ENCODE results near the gene ABCC8. TPM values are rescaled to one million over a fixed set of nuclear protein-coding genes. Genes with fewer than 3 reads are reported as not detected.

Gene ABCC8
- total RNA-seq, 5 donors from 2014 or later (not counting 1 experiment from before 2014, with no cell fraction given) = not detected

- Mint-ChIP-seq H3K4me3 (no peak overlapping the region), H3K27ac (no peak overlapping the region), H3K27me3 (peaks cover 4 to 9% of the 10 kb centered on the region in 2 donors), H3K4me1 (no peaks in the 10 kb centered on the region), H3K9me3 (no peaks in the 10 kb centered on the region), H3K36me3 (no peaks in the 10 kb centered on the region)
- H3K4me3 ChIP-seq (ENCODE audit: control insufficient read depth in 1 of 2, extremely low read depth in 1 of 2, low read length in 1 of 2) = no peak overlapping the region
- ChIA-PET POLR2A (no interaction called here), CTCF (interaction anchor here (0.6 to 1.0 kb wide), 2 partner anchors 116 to 698 kb away, joined by 3 read pairs; no protein-coding TSS in a partner anchor)
- ATAC-seq (replicated peaks in 1 of 4) = no peak
- WGBS (ENCODE audit: insufficient coverage) = 72% methylated on average over 3 of the region's 7 CpGs
- DNase-seq = no peak
- no peaks in the 10 kb centered on the region for H3K9me3 ChIP-seq
- no peak overlapping the region for H3K27ac ChIP-seq (ENCODE audit: low read length)
- H3K27me3 ChIP-seq (replicated peaks in 1 of 2; ENCODE audit: control insufficient read depth in 2 of 2, extremely low read depth in 1 of 2, insufficient read depth in 2 of 2, low read length in 1 of 2) = peaks cover 0 to 15% of the 10 kb centered on the region in 2 experiments
- H3K36me3 ChIP-seq (ENCODE audit: control insufficient read depth in 2 of 2, extremely low read depth in 1 of 2, insufficient read depth in 1 of 2, low read length in 1 of 2) = no peaks in the 10 kb centered on the region
- no peaks in the 10 kb centered on the region for H3K4me1 ChIP-seq (ENCODE audit: control insufficient read depth in 1 of 2, extremely low read depth in 1 of 2, insufficient read depth in 2 of 2, low read length in 2 of 2)
Measured at GRCh38 chr11:17519061-17519885, 42.6 kb upstream of the ABCC8 start.

- 46% methylated on average over 2 of the region's 2 CpGs for WGBS (ENCODE audit: insufficient coverage)
- Mint-ChIP-seq H3K4me1 (no peaks in the 10 kb centered on the region), H3K27ac (no peak overlapping the region), H3K36me3 (no peaks in the 10 kb centered on the region), H3K4me3 (no peak overlapping the region), H3K9me3 (no peaks in the 10 kb centered on the region), H3K27me3 (peaks cover 4 to 9% of the 10 kb centered on the region in 2 donors)
- POLR2A ChIA-PET = no interaction called here
- Histone ChIP-seq H3K4me1 (ENCODE audit: control insufficient read depth in 1 of 2, extremely low read depth in 1 of 2, insufficient read depth in 2 of 2, low read length in 2 of 2) (no peaks in the 10 kb centered on the region), H3K4me3 (ENCODE audit: control insufficient read depth in 1 of 2, extremely low read depth in 1 of 2, low read length in 1 of 2) (no peak overlapping the region), H3K27ac (ENCODE audit: low read length) (no peak overlapping the region), H3K36me3 (ENCODE audit: control insufficient read depth in 2 of 2, extremely low read depth in 1 of 2, insufficient read depth in 1 of 2, low read length in 1 of 2) (no peaks in the 10 kb centered on the region), H3K27me3 (replicated peaks in 1 of 2; ENCODE audit: control insufficient read depth in 2 of 2, extremely low read depth in 1 of 2, insufficient read depth in 2 of 2, low read length in 1 of 2) (peaks cover 0 to 15% of the 10 kb centered on the region in 2 experiments), H3K9me3 (no peaks in the 10 kb centered on the region)
- ATAC-seq (replicated peaks in 1 of 4) (no peak), DNase-seq (no peak)
- CTCF ChIA-PET = interaction anchor here in 1 of 2 donors (0.5 to 0.6 kb wide), 3 partner anchors 9 to 496 kb away, joined by 3 to 7 read pairs (median 3); partner anchors contain the start of gene USH1C
Measured at GRCh38 chr11:17518366-17518765, 41.7 kb upstream of the ABCC8 start.

- Histone ChIP-seq H3K36me3 (ENCODE audit: control insufficient read depth in 2 of 2, extremely low read depth in 1 of 2, insufficient read depth in 1 of 2, low read length in 1 of 2) (no peaks in the 10 kb centered on the region), H3K27me3 (replicated peaks in 1 of 2; ENCODE audit: control insufficient read depth in 2 of 2, extremely low read depth in 1 of 2, insufficient read depth in 2 of 2, low read length in 1 of 2) (peaks cover 0 to 15% of the 10 kb centered on the region in 2 experiments), H3K9me3 (no peaks in the 10 kb centered on the region), H3K27ac (ENCODE audit: low read length) (no peak overlapping the region), H3K4me1 (ENCODE audit: control insufficient read depth in 1 of 2, extremely low read depth in 1 of 2, insufficient read depth in 2 of 2, low read length in 2 of 2) (no peaks in the 10 kb centered on the region), H3K4me3 (ENCODE audit: control insufficient read depth in 1 of 2, extremely low read depth in 1 of 2, low read length in 1 of 2) (no peak overlapping the region)
- 82% methylated on average over 2 of the region's 10 CpGs for WGBS (ENCODE audit: insufficient coverage)
- no peak overlapping the region for H3K4me3 Mint-ChIP-seq
- DNase-seq (no peak), ATAC-seq (replicated peaks in 1 of 4) (no peak)
- peaks cover 4 to 12% of the 10 kb centered on the region in 2 donors for H3K27me3 Mint-ChIP-seq
- H3K4me1 Mint-ChIP-seq = no peaks in the 10 kb centered on the region
- ChIA-PET POLR2A (no interaction called here), CTCF (no interaction called here)
- H3K27ac Mint-ChIP-seq = no peak overlapping the region
- no peaks in the 10 kb centered on the region for H3K9me3 Mint-ChIP-seq
- H3K36me3 Mint-ChIP-seq = no peaks in the 10 kb centered on the region
Measured at GRCh38 chr11:17517186-17517585, 40.5 kb upstream of the ABCC8 start.

DNA sequence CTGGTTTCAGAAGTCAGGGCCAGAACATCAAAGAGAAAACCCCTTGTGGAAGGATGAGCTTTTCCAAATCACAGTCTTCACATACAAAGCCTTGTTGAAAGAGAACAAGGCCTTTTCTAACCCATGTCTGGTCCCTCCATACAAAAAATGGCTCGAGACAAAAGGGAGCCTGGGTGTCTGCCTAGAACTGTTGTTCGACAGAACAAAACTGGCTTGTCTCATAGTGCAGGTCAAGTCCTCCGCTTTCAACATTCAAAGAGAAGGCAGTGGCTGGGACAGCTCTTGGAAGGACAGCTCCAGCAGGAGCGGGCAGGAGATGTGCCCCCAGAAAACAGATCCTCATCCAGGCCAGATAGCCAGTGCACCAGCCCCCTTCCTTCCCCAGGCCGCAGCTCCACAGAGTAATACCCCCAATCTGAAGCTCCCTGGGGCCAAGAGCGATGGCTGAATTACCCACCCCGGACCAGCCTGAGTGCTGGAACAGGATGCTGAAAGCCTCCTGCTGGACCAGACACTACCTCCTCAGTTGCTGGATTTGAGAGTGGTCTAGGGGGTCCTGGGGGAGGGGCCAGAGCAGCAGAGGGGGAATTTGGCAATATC, 40.0 kb upstream of the ABCC8 start:
- POLR2A ChIA-PET = no interaction called here
- peaks cover 0 to 15% of the 10 kb centered on the region in 2 experiments for H3K27me3 ChIP-seq (replicated peaks in 1 of 2; ENCODE audit: control insufficient read depth in 2 of 2, extremely low read depth in 1 of 2, insufficient read depth in 2 of 2, low read length in 1 of 2)
- ATAC-seq (replicated peaks in 1 of 4) = no peak

GRCh38 chr11:17515443-17516176, 39.0 kb upstream of the ABCC8 start:
- H3K4me1 ChIP-seq (ENCODE audit: control insufficient read depth in 1 of 2, extremely low read depth in 1 of 2, insufficient read depth in 2 of 2, low read length in 2 of 2) = no peaks in the 10 kb centered on the region
- peaks cover 4 to 12% of the 10 kb centered on the region in 2 donors for H3K27me3 Mint-ChIP-seq
- no peaks in the 10 kb centered on the region for H3K4me1 Mint-ChIP-seq
- WGBS (ENCODE audit: insufficient coverage) = 93% methylated on average over 3 of the region's 5 CpGs
- H3K36me3 ChIP-seq (ENCODE audit: control insufficient read depth in 2 of 2, extremely low read depth in 1 of 2, insufficient read depth in 1 of 2, low read length in 1 of 2) = no peaks in the 10 kb centered on the region
- no peak overlapping the region for H3K27ac ChIP-seq (ENCODE audit: low read length)
- DNase-seq (no peak), ATAC-seq (replicated peaks in 1 of 4) (no peak)
- peaks cover 0 to 17% of the 10 kb centered on the region in 2 experiments for H3K27me3 ChIP-seq (replicated peaks in 1 of 2; ENCODE audit: control insufficient read depth in 2 of 2, extremely low read depth in 1 of 2, insufficient read depth in 2 of 2, low read length in 1 of 2)
- H3K4me3 ChIP-seq (ENCODE audit: control insufficient read depth in 1 of 2, extremely low read depth in 1 of 2, low read length in 1 of 2) = no peak overlapping the region
- no peaks in the 10 kb centered on the region for H3K9me3 Mint-ChIP-seq
- no peak overlapping the region for H3K27ac Mint-ChIP-seq
- ChIA-PET POLR2A (no interaction called here), CTCF (no interaction called here)
- H3K4me3 Mint-ChIP-seq = no peak overlapping the region
- H3K36me3 Mint-ChIP-seq = no peaks in the 10 kb centered on the region
- H3K9me3 ChIP-seq = no peaks in the 10 kb centered on the region

More for the DNA sequence above, 40.0 kb upstream of the ABCC8 start:
- CTCF ChIA-PET = no interaction called here
- no peak for DNase-seq
- no peaks in the 10 kb centered on the region for H3K4me1 ChIP-seq (ENCODE audit: control insufficient read depth in 1 of 2, extremely low read depth in 1 of 2, insufficient read depth in 2 of 2, low read length in 2 of 2)
- H3K27ac ChIP-seq (ENCODE audit: low read length) = no peak overlapping the region
- H3K9me3 ChIP-seq = no peaks in the 10 kb centered on the region
- Mint-ChIP-seq H3K9me3 (no peaks in the 10 kb centered on the region), H3K27ac (no peak overlapping the region), H3K4me3 (no peak overlapping the region), H3K27me3 (peaks cover 4 to 12% of the 10 kb centered on the region in 2 donors), H3K36me3 (no peaks in the 10 kb centered on the region), H3K4me1 (no peaks in the 10 kb centered on the region)
- no peak overlapping the region for H3K4me3 ChIP-seq (ENCODE audit: control insufficient read depth in 1 of 2, extremely low read depth in 1 of 2, low read length in 1 of 2)
- 73% methylated on average over 5 of the region's 7 CpGs for WGBS (ENCODE audit: insufficient coverage)
- H3K36me3 ChIP-seq (ENCODE audit: control insufficient read depth in 2 of 2, extremely low read depth in 1 of 2, insufficient read depth in 1 of 2, low read length in 1 of 2) = no peaks in the 10 kb centered on the region

DNA sequence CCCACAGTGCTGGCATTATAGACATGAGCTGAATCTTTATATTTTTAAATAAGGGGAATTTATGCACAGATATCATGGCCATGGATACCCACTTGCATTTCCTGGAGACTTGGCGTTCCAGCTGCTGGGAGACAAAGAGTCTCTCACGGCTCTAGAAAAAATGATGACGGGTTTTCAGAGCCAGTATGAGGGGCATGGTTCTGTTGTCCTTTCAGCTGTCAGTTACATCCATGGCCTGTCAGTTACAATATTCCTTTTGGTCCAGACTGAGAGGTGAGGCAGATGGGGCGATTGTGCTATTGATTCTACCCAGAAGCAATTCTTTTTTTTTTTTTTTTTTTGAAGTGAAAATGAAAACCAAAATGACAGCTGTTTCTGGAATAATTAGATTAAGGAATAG, 37.8 kb upstream of the ABCC8 start:
- 60% methylated on average over 1 of the region's 4 CpGs for WGBS (ENCODE audit: insufficient coverage)
- H3K27me3 Mint-ChIP-seq = peaks cover 4 to 12% of the 10 kb centered on the region in 2 donors
- no peaks in the 10 kb centered on the region for H3K36me3 Mint-ChIP-seq
- no peaks in the 10 kb centered on the region for H3K4me1 Mint-ChIP-seq
- ATAC-seq (replicated peaks in 1 of 4) (no peak), DNase-seq (no peak)
- Histone ChIP-seq H3K27ac (ENCODE audit: low read length) (no peak overlapping the region), H3K4me3 (ENCODE audit: control insufficient read depth in 1 of 2, extremely low read depth in 1 of 2, low read length in 1 of 2) (no peak overlapping the region), H3K9me3 (no peaks in the 10 kb centered on the region), H3K27me3 (replicated peaks in 1 of 2; ENCODE audit: control insufficient read depth in 2 of 2, extremely low read depth in 1 of 2, insufficient read depth in 2 of 2, low read length in 1 of 2) (peaks cover 0 to 17% of the 10 kb centered on the region in 2 experiments), H3K4me1 (ENCODE audit: control insufficient read depth in 1 of 2, extremely low read depth in 1 of 2, insufficient read depth in 2 of 2, low read length in 2 of 2) (no peaks in the 10 kb centered on the region), H3K36me3 (ENCODE audit: control insufficient read depth in 2 of 2, extremely low read depth in 1 of 2, insufficient read depth in 1 of 2, low read length in 1 of 2) (no peaks in the 10 kb centered on the region)
- ChIA-PET POLR2A (interaction anchor here in 1 of 2 donors (0.6 kb wide), 1 partner anchor 33 kb away, joined by 4 read pairs; no protein-coding TSS in a partner anchor), CTCF (no interaction called here)
- no peak overlapping the region for H3K27ac Mint-ChIP-seq
- H3K9me3 Mint-ChIP-seq = no peaks in the 10 kb centered on the region
- H3K4me3 Mint-ChIP-seq = no peak overlapping the region

All from T-cell (primary cell).